ENCODE results near the gene DENND1B. TPM values are rescaled to one million over a fixed set of nuclear protein-coding genes. Genes with fewer than 3 reads are reported as not detected.

DENND1B gene
- total RNA-seq, 1 experiment from 2014 or later, result 6.3 TPM

DNA sequence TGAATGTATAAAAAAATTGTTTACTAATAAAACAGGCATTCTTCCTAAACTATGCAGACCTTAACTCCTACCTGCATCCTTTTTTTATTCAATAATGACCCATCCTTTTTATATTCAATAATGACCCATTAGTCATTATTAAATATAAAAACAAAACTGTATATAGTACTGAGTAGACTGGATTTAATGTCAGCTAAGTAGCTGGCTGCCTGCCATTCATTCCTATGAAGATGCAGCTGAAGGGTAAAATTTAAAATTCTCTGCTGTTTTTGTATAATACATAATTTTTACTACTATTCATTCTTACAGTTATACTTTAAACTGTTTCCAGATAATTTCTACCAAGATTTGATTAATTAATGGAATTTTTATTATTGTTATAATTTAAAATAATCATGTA lies 79.3 kb downstream of the DENND1B start:
- Histone ChIP-seq H2BK20ac (ENCODE audit: low read depth, low read length, poor library complexity, severe bottlenecking) (no peak overlapping the region), H3K27me3 (ENCODE audit: insufficient read depth, low read length) (no peaks in the 10 kb centered on the region), H4K8ac (replicated peaks; ENCODE audit: insufficient read length, low read depth, low read length) (no peak overlapping the region), H4K91ac (ENCODE audit: insufficient read length, low read depth, low read length) (no peak overlapping the region), H3K4me2 (ENCODE audit: insufficient read depth, insufficient read length, low read length) (no peak overlapping the region), H3K23me2 (ENCODE audit: insufficient read length, low read depth, low read length, poor library complexity, severe bottlenecking) (no peaks in the 10 kb centered on the region), H2BK15ac (ENCODE audit: low read depth, low read length) (no peak overlapping the region), H2AFZ (ENCODE audit: low read length) (no peak overlapping the region), H3K4ac (ENCODE audit: low read depth, low read length) (no peak overlapping the region), H3K14ac (ENCODE audit: insufficient read depth, low read length) (no peak overlapping the region), H2BK5ac (ENCODE audit: insufficient read length, low read length) (no peak overlapping the region), H4K20me1 (ENCODE audit: control insufficient read depth, insufficient read depth, insufficient read length) (no peaks in the 10 kb centered on the region), H2BK12ac (ENCODE audit: insufficient read length, low read depth, low read length) (no peak overlapping the region), H3K23ac (ENCODE audit: insufficient read length, low read depth, low read length) (no peak overlapping the region), H3T11ph (ENCODE audit: low read length) (no peak overlapping the region), H3K27ac (ENCODE audit: insufficient read length, low read depth, low read length) (no peak overlapping the region), H3K56ac (ENCODE audit: insufficient read length, low read depth, low read length) (no peak overlapping the region), H2BK120ac (ENCODE audit: low read depth, low read length, poor library complexity, severe bottlenecking) (no peak overlapping the region), H3K4me1 (ENCODE audit: insufficient read depth, low read length) (no peaks in the 10 kb centered on the region), H3K9me3 (ENCODE audit: control insufficient read depth, low read depth, low read length) (no peaks in the 10 kb centered on the region), H3K9ac (ENCODE audit: extremely low read depth, insufficient read length, low read length) (no peak overlapping the region), H3K79me1 (ENCODE audit: insufficient read depth, low read depth, low read length, poor library complexity, severe bottlenecking) (no peaks in the 10 kb centered on the region), H2AK5ac (ENCODE audit: insufficient read length, low read length) (no peak overlapping the region), H3K79me2 (ENCODE audit: insufficient read depth, low read length) (no peaks in the 10 kb centered on the region), H3K18ac (ENCODE audit: insufficient read length, low read depth, low read length) (no peak overlapping the region), H4K5ac (ENCODE audit: insufficient read length, low read depth, low read length) (no peak overlapping the region)
- no peaks in the 10 kb centered on the region for H3K27me3 Mint-ChIP-seq (ENCODE audit: low read depth)
- no peak overlapping the region for H3K4me3 Mint-ChIP-seq
- peaks cover 11 to 20% of the 10 kb centered on the region in 2 experiments for H3K9me3 Mint-ChIP-seq
- peaks cover 10 to 23% (median 13%) of the 10 kb centered on the region in 3 experiments; a peak in 6 of 7 replicates for H3K36me3 Mint-ChIP-seq (ENCODE audit: insufficient read depth in 1 of 3, low read depth in 3 of 3)
- TF ChIP-seq, protein P1, sequence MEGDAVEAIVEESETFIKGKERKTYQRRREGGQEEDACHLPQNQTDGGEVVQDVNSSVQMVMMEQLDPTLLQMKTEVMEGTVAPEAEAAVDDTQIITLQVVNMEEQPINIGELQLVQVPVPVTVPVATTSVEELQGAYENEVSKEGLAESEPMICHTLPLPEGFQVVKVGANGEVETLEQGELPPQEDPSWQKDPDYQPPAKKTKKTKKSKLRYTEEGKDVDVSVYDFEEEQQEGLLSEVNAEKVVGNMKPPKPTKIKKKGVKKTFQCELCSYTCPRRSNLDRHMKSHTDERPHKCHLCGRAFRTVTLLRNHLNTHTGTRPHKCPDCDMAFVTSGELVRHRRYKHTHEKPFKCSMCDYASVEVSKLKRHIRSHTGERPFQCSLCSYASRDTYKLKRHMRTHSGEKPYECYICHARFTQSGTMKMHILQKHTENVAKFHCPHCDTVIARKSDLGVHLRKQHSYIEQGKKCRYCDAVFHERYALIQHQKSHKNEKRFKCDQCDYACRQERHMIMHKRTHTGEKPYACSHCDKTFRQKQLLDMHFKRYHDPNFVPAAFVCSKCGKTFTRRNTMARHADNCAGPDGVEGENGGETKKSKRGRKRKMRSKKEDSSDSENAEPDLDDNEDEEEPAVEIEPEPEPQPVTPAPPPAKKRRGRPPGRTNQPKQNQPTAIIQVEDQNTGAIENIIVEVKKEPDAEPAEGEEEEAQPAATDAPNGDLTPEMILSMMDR (conservative IDR thresholded peaks at IDR 0.05), result no peak
- H3K4me1 Mint-ChIP-seq, result peaks cover 10 to 21% of the 10 kb centered on the region in 2 experiments
- no peak for DNase-seq
- H3K27ac Mint-ChIP-seq, result no peak overlapping the region
